ENCODE data around the gene NOTCH2. TPM values are rescaled to one million over a fixed set of nuclear protein-coding genes. Genes with fewer than 3 reads are reported as not detected.

NOTCH2 gene
- polyA plus RNA-seq, 10 donors, result 43.7 to 79.2 (median 55.1) TPM

GRCh38 chr1:119909890-119910596, 159.4 kb downstream of the NOTCH2 start:
- no peak for DNase-seq

- no peak for DNase-seq
Observed at GRCh38 chr1:119908661-119909060, 160.8 kb downstream of the NOTCH2 start.

GRCh38 chr1:119906927-119907652, 162.4 kb downstream of the NOTCH2 start:
- no peak for DNase-seq

- no peak for DNase-seq
Observed at GRCh38 chr1:119903443-119903835, 166.0 kb downstream of the NOTCH2 start.

- DNase-seq, result no peak
Observed at GRCh38 chr1:119902775-119903442, 166.6 kb downstream of the NOTCH2 start.

GRCh38 chr1:119898981-119899720, 170.3 kb downstream of the NOTCH2 start:
- no peak for DNase-seq

- DNase-seq, result no peak
Observed at GRCh38 chr1:119898530-119898929, 170.9 kb downstream of the NOTCH2 start.

GRCh38 chr1:119896303-119896702, 173.2 kb downstream of the NOTCH2 start, which contains the start of gene ADAM30:
ADAM30 (minus strand) TSS chr1:119896515; CDS start chr1:119896336, 179 bp downstream.
- no peak for DNase-seq

GRCh38 chr1:119895102-119895501, 174.4 kb downstream of the NOTCH2 start:
- DNase-seq, result no peak

GRCh38 chr1:119893827-119894700, 175.4 kb downstream of the NOTCH2 start:
- no peak for DNase-seq

GRCh38 chr1:119893238-119893791, 176.1 kb downstream of the NOTCH2 start:
- no peak for DNase-seq

- DNase-seq, result no peak
Observed at GRCh38 chr1:119891386-119891785, 178.1 kb downstream of the NOTCH2 start.

GRCh38 chr1:119888476-119888875, 181.0 kb downstream of the NOTCH2 start:
- DNase-seq, result no peak

- DNase-seq, result no peak
Observed at GRCh38 chr1:119887427-119887826, 182.0 kb downstream of the NOTCH2 start.

- DNase-seq, result no peak
Observed at GRCh38 chr1:119885903-119886783, 183.3 kb downstream of the NOTCH2 start.

GRCh38 chr1:119884711-119885110, 184.8 kb downstream of the NOTCH2 start:
- no peak for DNase-seq

GRCh38 chr1:119883826-119884225, 185.6 kb downstream of the NOTCH2 start:
- no peak for DNase-seq

GRCh38 chr1:119882132-119883049, 187.1 kb downstream of the NOTCH2 start:
- DNase-seq, result no peak

All from muscle of back (tissue), 11 donors.